Measurements from ENCODE around the gene SMAD3.

Gene SMAD3

GRCh38 chr15:67059127-67059553 is 6.3 kb upstream of the SMAD3 start:
- no peak for TF ChIP-seq CTCF (IDR thresholded peaks at IDR 0.05; ENCODE audit: low read depth, low read length)
- DNase-seq (ENCODE audit: extremely low read depth, low read depth), result no peak

GRCh38 chr15:67061811-67062368 is 3.5 kb upstream of the SMAD3 start:
- TF ChIP-seq CTCF (IDR thresholded peaks at IDR 0.05; ENCODE audit: low read depth, low read length), result no peak
- no peak for DNase-seq (ENCODE audit: extremely low read depth, low read depth)

GRCh38 chr15:67062369-67062985 is 2.9 kb upstream of the SMAD3 start:
- no peak for TF ChIP-seq CTCF (IDR thresholded peaks at IDR 0.05; ENCODE audit: low read depth, low read length)

GRCh38 chr15:67063689-67064606 is 1.5 kb upstream of the SMAD3 start:
- no peak for TF ChIP-seq CTCF (IDR thresholded peaks at IDR 0.05; ENCODE audit: low read depth, low read length)
- no peak for DNase-seq (ENCODE audit: extremely low read depth, low read depth)

More at GRCh38 chr15:67062369-67062985, 2.9 kb upstream of the SMAD3 start:
- no peak for DNase-seq (ENCODE audit: extremely low read depth, low read depth)

GRCh38 chr15:67064607-67065530 is 533 bp upstream of the SMAD3 start:
- peak; percentile 16 for TF ChIP-seq CTCF (IDR thresholded peaks at IDR 0.05; ENCODE audit: low read depth, low read length)
- DNase-seq (ENCODE audit: extremely low read depth, low read depth), result no peak

GRCh38 chr15:67066041-67066958 is 898 bp downstream of the SMAD3 start:
- TF ChIP-seq CTCF (IDR thresholded peaks at IDR 0.05; ENCODE audit: low read depth, low read length), result no peak
- no peak for DNase-seq (ENCODE audit: extremely low read depth, low read depth)

Measured in AG09319 (cell line).